SK-N-SH treated with all-trans-retinoic acid at 6 μM for 48 hours (cell line): ENCODE measurements around the gene LY6G6F.

Experiments used
- ATAC-seq: fragments of 200-7000 bp; cut with Tn5 transposase; 3 replicates; pipeline ENCODE4 v1.9.1; 2020; ENCODE audit warnings: mild to moderate bottlenecking, moderate library complexity
- BACH2 ChIP-seq: fragments of 250-450 bp; sonication (Bioruptor Pico); IDR thresholded peaks from 2 replicates; pipeline ENCODE4 v1.9.0; 2021; ENCODE audit warnings: mild to moderate bottlenecking, borderline replicate concordance
- CSDC2 ChIP-seq: fragments of 250-450 bp; sonication (Bioruptor Pico); IDR thresholded peaks from 2 replicates; pipeline ENCODE4 v1.5.0; 2020; ENCODE audit warnings: mild to moderate bottlenecking, moderate library complexity
- ESRRG ChIP-seq: fragments of 250-450 bp; sonication (Bioruptor Pico); IDR thresholded peaks from 2 replicates; pipeline ENCODE4 v1.6.1; 2021; ENCODE audit warnings: mild to moderate bottlenecking
- ISL1 ChIP-seq: fragments of 250-450 bp; sonication (Bioruptor Pico); IDR thresholded peaks from 2 replicates; pipeline ENCODE4 v2.1.2; 2022; ENCODE audit warnings: mild to moderate bottlenecking, moderate library complexity
- OSR1 ChIP-seq: fragments of 250-450 bp; sonication (Bioruptor Pico); IDR thresholded peaks from 2 replicates; pipeline ENCODE4 v1.8.0; 2022; ENCODE audit warnings: moderate library complexity, mild to moderate bottlenecking, inconsistent platforms
- PPARA ChIP-seq: fragments of 250-450 bp; sonication (Bioruptor Pico); IDR thresholded peaks from 2 replicates; pipeline ENCODE4 v1.5.0; 2020; ENCODE audit warnings: mild to moderate bottlenecking, borderline replicate concordance
- RARB ChIP-seq: fragments of 250-450 bp; sonication (Bioruptor Pico); IDR thresholded peaks from 2 replicates; pipeline ENCODE4 v1.8.0; 2021; ENCODE audit warnings: mild to moderate bottlenecking, moderate library complexity
- SNAI2 ChIP-seq: fragments of 250-450 bp; sonication (Bioruptor Pico); IDR thresholded peaks from 2 replicates; pipeline ENCODE4 v1.5.0; 2020; ENCODE audit warnings: mild to moderate bottlenecking, moderate library complexity
- TCF4 ChIP-seq: fragments of 250-450 bp; sonication (Bioruptor Pico); IDR thresholded peaks from 2 replicates; pipeline ENCODE4 v1.8.0; 2021; ENCODE audit warnings: mild to moderate bottlenecking, moderate library complexity, borderline replicate concordance
- ZC3H10 ChIP-seq: fragments of 250-450 bp; sonication (Bioruptor Pico); IDR thresholded peaks from 2 replicates; pipeline ENCODE4 v1.5.1; 2021; ENCODE audit warnings: mild to moderate bottlenecking, moderate library complexity
- ZFP3 ChIP-seq: fragments of 250-450 bp; sonication (Bioruptor Pico); IDR thresholded peaks from 2 replicates; pipeline ENCODE4 v1.5.0; 2020; ENCODE audit warnings: mild to moderate bottlenecking, moderate library complexity
- ZFP30 ChIP-seq: fragments of 450-650 bp; formaldehyde crosslinking; IDR thresholded peaks from 2 replicates; pipeline ENCODE4 v1.5.0; 2022; ENCODE audit warnings: mild to moderate bottlenecking, moderate library complexity
- ZNF565 ChIP-seq: fragments of 450-650 bp; formaldehyde crosslinking; conservative IDR thresholded peaks from 2 replicates; pipeline ENCODE4 v1.5.0; 2020; ENCODE audit warnings: low read depth, mild to moderate bottlenecking, moderate library complexity
- ZNF70 ChIP-seq: fragments of 450-650 bp; formaldehyde crosslinking; IDR thresholded peaks from 2 replicates; pipeline ENCODE4 v1.5.0; 2020; ENCODE audit warnings: mild to moderate bottlenecking, moderate library complexity
- ZNF8 ChIP-seq: fragments of 450-650 bp; formaldehyde crosslinking; IDR thresholded peaks from 2 replicates; pipeline ENCODE4 v1.5.0; 2020; ENCODE audit warnings: mild to moderate bottlenecking, moderate library complexity
- TF ChIP-seq, protein P1 (sequence below): fragments of 250-450 bp; sonication (Bioruptor Pico); IDR thresholded peaks from 2 replicates; pipeline ENCODE4 v1.8.0; 2021; ENCODE audit warnings: low read depth, mild to moderate bottlenecking, moderate library complexity, borderline replicate concordance
- TF ChIP-seq, protein P2 (sequence below): fragments of 250-450 bp; sonication (Bioruptor Pico); IDR thresholded peaks from 2 replicates; pipeline ENCODE4 v1.5.1; 2021; ENCODE audit warnings: mild to moderate bottlenecking, moderate library complexity
- TF ChIP-seq, protein P3 (sequence below): fragments of 250-450 bp; sonication (Bioruptor Pico); IDR thresholded peaks from 2 replicates; pipeline ENCODE4 v1.5.0; 2020; ENCODE audit warnings: mild to moderate bottlenecking, moderate library complexity
- TF ChIP-seq, protein P4 (sequence below): fragments of 250-450 bp; sonication (Bioruptor Pico); IDR thresholded peaks from 2 replicates; pipeline ENCODE4 v1.8.0; 2020; ENCODE audit warnings: mild to moderate bottlenecking, moderate library complexity, borderline replicate concordance

Gene LY6G6F, protein sequence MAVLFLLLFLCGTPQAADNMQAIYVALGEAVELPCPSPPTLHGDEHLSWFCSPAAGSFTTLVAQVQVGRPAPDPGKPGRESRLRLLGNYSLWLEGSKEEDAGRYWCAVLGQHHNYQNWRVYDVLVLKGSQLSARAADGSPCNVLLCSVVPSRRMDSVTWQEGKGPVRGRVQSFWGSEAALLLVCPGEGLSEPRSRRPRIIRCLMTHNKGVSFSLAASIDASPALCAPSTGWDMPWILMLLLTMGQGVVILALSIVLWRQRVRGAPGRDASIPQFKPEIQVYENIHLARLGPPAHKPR

DNA sequence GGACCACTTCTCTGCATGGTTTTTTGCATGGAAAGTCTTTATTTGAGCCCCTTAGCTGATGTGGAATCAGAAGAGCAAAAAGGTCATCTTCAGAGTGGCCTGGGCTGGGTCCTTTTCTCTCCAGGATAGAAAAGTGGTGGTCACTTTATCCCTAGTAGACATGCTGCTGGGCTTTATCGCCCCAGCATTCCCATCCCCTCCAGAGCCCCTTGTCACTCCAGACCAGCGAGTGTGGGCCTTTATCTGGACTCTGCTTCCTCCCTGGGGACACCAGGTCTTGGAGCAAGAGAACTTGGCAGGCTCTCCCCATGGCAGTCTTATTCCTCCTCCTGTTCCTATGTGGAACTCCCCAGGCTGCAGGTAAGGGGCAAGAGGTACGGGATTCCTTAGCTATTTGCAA is at the start of gene LY6G6F:
Gene LY6G6F, plus strand, starts transcription at position 268 of the 400 bp plus-strand sequence. Its CDS starts 41 bp downstream, at position 309.
- ATAC-seq: no peak
- no peak for TF ChIP-seq BACH2 (CRISPR knock-in tag)
- no peak for TF ChIP-seq ZFP3 (CRISPR knock-in tag)
- TF ChIP-seq ISL1 (CRISPR knock-in tag): no peak
- TF ChIP-seq ZNF70 (CRISPR knock-in tag): no peak
- TF ChIP-seq ZC3H10: no peak
- no peak for TF ChIP-seq TCF4 (CRISPR knock-in tag)
- TF ChIP-seq, all 23 proteins: peak for 0

DNA sequence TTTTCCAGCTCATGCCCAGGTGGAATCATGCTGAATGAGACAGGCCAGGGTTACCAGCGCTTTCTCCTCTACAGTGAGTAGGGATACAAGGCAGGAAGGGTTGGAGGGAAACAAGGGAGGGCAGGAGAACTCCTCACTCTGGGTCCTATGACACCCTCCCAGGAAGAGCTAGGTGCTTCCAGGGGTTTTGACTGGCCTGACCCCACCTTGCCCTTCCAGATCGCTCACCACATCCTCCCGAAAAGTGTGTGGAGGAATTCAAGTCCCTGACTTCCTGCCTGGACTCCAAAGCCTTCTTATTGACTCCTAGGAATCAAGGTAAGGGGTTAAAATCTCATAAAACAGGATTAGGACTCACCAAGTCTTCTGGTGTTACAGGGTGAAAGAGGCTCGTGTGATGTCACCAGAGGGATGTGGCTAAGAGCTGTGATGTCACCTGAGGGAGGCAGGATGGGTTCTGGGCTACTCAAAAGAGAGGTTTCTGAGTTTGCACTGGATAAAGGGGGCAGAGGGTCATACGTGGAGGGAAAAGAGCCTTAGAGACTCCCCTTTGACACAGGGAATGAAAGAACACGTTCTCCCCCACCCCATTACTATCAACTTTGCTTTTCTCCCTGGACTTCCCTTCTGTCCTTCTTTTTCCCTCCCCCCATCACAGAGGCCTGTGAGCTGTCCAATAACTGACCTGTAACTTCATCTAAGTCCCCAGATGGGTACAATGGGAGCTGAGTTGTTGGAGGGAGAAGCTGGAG is 49.1 kb upstream of the LY6G6F start:
- no peak for TF ChIP-seq ZFP30 (CRISPR knock-in tag)
- no peak for TF ChIP-seq CSDC2 (CRISPR knock-in tag)
- TF ChIP-seq, protein P1, sequence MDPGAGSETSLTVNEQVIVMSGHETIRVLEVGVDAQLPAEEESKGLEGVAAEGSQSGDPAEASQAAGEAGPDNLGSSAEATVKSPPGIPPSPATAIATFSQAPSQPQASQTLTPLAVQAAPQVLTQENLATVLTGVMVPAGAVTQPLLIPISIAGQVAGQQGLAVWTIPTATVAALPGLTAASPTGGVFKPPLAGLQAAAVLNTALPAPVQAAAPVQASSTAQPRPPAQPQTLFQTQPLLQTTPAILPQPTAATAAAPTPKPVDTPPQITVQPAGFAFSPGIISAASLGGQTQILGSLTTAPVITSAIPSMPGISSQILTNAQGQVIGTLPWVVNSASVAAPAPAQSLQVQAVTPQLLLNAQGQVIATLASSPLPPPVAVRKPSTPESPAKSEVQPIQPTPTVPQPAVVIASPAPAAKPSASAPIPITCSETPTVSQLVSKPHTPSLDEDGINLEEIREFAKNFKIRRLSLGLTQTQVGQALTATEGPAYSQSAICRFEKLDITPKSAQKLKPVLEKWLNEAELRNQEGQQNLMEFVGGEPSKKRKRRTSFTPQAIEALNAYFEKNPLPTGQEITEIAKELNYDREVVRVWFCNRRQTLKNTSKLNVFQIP (CRISPR knock-in tag): no peak
- no peak for TF ChIP-seq ZC3H10
- TF ChIP-seq, protein P2, sequence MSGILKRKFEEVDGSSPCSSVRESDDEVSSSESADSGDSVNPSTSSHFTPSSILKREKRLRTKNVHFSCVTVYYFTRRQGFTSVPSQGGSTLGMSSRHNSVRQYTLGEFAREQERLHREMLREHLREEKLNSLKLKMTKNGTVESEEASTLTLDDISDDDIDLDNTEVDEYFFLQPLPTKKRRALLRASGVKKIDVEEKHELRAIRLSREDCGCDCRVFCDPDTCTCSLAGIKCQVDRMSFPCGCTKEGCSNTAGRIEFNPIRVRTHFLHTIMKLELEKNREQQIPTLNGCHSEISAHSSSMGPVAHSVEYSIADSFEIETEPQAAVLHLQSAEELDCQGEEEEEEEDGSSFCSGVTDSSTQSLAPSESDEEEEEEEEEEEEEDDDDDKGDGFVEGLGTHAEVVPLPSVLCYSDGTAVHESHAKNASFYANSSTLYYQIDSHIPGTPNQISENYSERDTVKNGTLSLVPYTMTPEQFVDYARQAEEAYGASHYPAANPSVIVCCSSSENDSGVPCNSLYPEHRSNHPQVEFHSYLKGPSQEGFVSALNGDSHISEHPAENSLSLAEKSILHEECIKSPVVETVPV: no peak
- TF ChIP-seq, protein P3, sequence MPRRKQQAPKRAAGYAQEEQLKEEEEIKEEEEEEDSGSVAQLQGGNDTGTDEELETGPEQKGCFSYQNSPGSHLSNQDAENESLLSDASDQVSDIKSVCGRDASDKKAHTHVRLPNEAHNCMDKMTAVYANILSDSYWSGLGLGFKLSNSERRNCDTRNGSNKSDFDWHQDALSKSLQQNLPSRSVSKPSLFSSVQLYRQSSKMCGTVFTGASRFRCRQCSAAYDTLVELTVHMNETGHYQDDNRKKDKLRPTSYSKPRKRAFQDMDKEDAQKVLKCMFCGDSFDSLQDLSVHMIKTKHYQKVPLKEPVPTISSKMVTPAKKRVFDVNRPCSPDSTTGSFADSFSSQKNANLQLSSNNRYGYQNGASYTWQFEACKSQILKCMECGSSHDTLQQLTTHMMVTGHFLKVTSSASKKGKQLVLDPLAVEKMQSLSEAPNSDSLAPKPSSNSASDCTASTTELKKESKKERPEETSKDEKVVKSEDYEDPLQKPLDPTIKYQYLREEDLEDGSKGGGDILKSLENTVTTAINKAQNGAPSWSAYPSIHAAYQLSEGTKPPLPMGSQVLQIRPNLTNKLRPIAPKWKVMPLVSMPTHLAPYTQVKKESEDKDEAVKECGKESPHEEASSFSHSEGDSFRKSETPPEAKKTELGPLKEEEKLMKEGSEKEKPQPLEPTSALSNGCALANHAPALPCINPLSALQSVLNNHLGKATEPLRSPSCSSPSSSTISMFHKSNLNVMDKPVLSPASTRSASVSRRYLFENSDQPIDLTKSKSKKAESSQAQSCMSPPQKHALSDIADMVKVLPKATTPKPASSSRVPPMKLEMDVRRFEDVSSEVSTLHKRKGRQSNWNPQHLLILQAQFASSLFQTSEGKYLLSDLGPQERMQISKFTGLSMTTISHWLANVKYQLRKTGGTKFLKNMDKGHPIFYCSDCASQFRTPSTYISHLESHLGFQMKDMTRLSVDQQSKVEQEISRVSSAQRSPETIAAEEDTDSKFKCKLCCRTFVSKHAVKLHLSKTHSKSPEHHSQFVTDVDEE: no peak
- TF ChIP-seq PPARA: no peak
- TF ChIP-seq ZNF565 (CRISPR knock-in tag): no peak
- no peak for TF ChIP-seq ZNF70 (CRISPR knock-in tag)
- no peak for TF ChIP-seq OSR1 (CRISPR knock-in tag)
- no peak for TF ChIP-seq RARB (CRISPR knock-in tag)
- TF ChIP-seq ZNF8 (CRISPR knock-in tag): no peak
- TF ChIP-seq, all 23 proteins: peak for 0
- ATAC-seq: no peak

DNA sequence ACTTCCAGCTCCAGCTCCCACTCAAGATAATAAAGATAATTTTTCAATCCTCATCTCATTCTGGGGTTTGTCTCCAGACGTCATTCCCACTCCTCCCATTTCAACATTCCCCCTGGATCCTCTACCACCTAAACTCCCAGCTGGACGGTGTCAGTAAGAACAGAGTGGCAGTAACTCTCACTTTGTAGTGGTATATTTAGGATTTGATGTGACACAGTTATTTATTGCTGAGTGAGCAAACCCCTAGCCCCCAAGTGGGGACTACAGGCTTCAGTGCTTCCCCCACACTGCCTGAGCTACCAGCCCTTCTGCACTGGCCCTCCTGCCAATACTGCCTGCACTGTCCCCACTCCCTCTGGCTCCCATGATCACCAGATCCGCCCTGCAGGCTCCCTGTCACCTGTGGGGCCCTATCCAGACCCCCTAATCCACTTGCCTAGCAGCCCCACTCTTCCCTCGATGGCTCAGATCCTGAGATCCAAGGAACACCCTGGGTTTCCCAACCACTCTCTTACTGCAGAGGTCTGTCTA is 48.4 kb upstream of the LY6G6F start:
- no peak for ATAC-seq
- TF ChIP-seq, protein P4, sequence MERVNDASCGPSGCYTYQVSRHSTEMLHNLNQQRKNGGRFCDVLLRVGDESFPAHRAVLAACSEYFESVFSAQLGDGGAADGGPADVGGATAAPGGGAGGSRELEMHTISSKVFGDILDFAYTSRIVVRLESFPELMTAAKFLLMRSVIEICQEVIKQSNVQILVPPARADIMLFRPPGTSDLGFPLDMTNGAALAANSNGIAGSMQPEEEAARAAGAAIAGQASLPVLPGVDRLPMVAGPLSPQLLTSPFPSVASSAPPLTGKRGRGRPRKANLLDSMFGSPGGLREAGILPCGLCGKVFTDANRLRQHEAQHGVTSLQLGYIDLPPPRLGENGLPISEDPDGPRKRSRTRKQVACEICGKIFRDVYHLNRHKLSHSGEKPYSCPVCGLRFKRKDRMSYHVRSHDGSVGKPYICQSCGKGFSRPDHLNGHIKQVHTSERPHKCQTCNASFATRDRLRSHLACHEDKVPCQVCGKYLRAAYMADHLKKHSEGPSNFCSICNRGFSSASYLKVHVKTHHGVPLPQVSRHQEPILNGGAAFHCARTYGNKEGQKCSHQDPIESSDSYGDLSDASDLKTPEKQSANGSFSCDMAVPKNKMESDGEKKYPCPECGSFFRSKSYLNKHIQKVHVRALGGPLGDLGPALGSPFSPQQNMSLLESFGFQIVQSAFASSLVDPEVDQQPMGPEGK: no peak
- TF ChIP-seq ZC3H10 (no peak), TCF4 (CRISPR knock-in tag) (no peak), SNAI2 (CRISPR knock-in tag) (no peak), ESRRG (CRISPR knock-in tag) (no peak), BACH2 (CRISPR knock-in tag) (no peak)
- TF ChIP-seq, all 23 proteins: peak for 0
